Hepatocyte (in vitro differentiated cells): ENCODE data around the gene LMF1.
"Not testable (repeated sequence)": the region's sequence is repeated elsewhere in the genome, so short reads cannot be mapped to it uniquely, and the experiment has no call there.

ENCODE experiments used
- CTCF ChIP-seq: fragments of 200-600 bp; sonication (generic); IDR thresholded peaks from 2 replicates; pipeline ENCODE4 v1.5.1; 2016; ENCODE audit warnings: antibody characterized with exemption, mild to moderate bottlenecking; ENCODE audit not compliant: poor library complexity
- EZH2 ChIP-seq: fragments of 200-600 bp; sonication (generic); IDR thresholded peaks from 2 replicates; pipeline ENCODE4 v1.6.1; 2016; ENCODE audit warnings: antibody characterized with exemption, mild to moderate bottlenecking, borderline replicate concordance
- EZH2phosphoT487 ChIP-seq: fragments of 200-600 bp; sonication (generic); IDR thresholded peaks from one replicate; pipeline ENCODE4 v1.6.1; 2018; ENCODE audit warnings: antibody characterized with exemption, mild to moderate bottlenecking, low read depth, moderate library complexity; ENCODE audit not compliant: unreplicated experiment, severe bottlenecking

- not testable (repeated sequence) for TF ChIP-seq CTCF, EZH2phosphoT487, EZH2
Measured at GRCh38 chr16:836822-837221, 134.0 kb downstream of the LMF1 start.
